ENCODE data around the gene UXS1.

UXS1 gene

DNA sequence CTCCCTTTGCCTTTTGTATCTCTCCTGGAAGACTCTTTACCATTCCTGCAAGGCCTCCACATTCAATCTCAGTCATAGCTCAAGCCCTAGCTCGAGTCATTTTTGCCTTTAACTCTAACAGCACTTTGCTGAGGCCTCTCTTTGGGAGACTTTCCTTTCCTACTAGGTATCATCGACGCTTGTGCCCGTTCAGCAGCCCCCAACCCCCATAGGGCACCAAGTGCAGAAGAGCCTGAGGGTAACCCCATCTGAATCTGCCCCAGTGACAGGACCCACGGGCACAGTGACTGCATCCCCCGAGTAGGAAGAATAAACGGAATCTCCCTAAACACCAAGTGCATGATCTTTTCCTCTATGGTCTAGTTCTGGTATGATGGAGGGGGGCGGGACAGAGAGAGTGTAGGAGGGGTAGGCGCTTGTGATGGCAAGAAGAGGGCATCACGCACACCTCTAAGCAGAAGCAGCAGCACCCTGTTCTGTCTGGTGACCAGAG, 66.3 kb downstream of the UXS1 start:
- DNase-seq: no peak

DNA sequence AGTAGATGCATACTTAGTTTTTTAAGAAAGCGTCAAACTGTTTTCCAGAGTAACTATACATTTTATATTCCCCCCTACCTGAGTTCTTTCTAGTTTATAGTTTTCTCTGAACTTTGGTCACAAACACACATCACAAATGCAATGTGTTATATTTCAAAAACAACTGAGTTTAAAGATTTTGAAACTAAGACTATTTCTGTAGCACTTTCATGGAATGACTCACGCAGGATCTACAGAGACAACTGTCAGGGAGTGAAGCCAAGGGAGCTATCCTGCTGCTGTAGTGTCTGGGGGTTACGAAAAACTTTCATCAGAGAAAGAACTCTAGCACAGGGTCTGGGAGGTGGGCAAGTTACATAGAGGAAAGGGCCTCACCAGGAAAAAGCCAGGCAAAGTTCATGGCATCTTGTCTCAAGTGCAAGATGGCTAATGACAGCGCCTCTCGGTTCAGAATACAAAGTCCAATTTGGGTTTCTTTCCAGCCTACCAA, 66.8 kb downstream of the UXS1 start:
- no peak for DNase-seq

DNA sequence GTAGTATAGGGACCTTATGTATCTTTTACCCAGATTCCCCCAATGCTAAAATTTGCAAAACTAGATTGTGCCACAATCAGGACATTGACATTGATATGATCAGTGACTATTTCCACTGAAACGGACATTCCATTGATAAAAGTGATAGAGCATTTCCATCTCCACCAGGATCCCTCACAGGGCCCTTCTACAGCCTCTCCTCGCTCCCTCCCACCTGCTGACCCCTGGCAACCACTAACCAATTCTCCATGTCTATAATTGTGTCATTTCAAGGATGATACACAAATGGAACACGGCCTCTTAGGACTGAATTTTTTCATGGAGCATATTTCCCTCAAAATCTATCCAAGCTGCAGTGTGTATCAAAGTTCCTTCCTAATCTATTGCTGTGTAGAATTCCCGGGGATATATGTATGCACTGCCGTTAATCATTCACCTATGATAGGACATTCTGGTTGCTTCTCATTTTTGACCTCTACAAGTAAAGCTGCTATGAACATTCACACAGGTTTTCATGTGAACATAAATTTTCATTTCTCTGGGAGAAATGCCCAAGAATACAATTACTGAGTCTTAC, 67.3 kb downstream of the UXS1 start:
- no peak for DNase-seq

DNA sequence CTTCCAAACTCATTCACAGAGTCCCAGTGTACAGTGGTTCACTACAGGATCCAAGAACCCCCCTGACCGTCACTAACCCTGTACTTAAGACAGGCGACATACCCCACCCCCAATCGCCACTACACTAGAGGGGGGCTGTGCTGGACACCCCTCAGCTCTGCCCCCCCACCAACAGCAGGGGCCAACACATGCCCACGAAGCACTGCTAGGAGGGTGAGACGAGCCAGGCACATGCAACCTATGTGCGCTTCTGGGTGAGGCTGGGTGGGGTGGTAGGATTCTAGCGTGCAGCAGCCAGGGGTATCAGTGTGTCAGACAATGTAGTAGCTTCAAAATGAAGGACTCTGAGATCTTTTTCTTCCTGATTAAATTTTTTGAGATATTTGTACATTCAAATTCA, 67.8 kb downstream of the UXS1 start:
- no peak for DNase-seq

DNA sequence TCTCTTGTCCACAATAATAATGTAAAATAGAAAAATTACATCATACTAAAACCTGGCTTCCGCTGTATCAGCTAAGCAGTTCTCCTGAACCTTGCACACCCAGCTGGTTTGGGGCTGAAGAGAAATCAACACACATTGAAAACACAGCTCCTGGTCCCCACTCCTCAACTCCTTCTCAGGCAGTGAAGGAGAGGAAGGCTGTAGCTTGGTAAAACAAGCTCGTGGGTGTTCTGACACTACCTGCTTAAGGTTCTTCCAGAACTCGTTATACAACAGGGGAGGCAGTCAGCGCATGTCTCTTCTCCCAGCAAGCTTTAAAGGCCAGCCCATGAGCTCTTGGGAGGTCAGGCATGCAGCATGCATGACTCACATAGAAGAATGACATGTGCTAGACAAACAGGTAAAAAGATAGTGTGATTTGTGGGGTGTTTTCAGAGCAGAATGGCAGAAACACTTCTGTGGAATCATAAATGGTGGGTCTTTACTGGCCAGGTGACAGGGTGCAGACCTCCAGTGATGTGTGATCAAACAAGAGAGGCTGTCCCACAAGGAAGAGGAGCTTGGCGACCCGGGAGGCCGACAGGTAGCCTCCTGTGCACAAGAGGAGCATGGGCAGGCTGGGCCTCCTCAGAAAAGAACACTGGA, 69.1 kb downstream of the UXS1 start:
- DNase-seq: no peak

DNA sequence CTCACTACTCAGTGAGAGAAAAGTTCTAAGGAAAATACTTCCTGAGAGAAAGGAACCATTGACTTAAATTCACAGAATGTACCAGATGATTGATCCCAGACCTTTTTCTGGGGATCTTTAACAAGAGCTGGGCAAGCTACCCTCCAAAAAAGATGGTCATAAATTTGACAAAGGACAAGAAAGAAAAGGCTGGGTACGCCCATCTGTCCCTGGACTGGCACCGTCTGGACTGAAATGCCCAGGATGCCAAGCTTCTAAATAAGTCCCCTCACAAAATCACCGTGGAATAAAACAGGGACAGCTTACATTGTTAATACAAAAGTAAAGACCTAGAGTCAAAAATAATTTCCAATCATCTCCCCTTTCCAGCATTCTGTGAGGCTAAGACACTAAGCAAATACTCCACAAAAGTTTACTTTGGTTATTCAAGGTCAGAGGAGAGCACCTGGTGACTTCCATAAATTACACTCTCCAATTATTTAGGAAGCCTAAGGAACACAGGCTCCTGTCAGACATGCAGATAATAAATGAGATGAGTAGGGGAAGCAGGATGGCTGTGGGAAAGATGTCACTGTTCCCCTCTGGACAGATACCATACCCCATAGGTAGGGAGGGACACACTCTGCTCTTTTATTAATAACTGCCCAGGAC, 69.9 kb downstream of the UXS1 start:
- no peak for DNase-seq

DNA sequence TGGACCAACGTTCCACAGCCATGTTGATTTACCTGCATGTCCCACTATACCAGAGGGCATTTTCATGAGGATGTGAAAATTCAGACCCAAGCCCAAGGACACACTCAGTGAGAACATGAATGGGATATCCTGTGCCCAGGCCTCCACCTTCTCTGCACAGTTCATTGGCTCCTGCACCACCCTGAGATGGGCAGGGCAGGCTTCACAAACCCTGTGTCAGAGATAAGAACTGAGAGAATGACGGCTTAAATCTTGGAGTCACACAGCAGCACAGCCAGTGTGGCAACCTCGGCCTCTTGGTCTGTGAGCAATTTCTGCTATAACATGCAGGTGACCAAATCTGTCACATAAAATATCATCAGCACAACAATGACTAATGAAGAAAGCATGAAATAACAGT, 71.9 kb downstream of the UXS1 start:
- DNase-seq: no peak

DNA sequence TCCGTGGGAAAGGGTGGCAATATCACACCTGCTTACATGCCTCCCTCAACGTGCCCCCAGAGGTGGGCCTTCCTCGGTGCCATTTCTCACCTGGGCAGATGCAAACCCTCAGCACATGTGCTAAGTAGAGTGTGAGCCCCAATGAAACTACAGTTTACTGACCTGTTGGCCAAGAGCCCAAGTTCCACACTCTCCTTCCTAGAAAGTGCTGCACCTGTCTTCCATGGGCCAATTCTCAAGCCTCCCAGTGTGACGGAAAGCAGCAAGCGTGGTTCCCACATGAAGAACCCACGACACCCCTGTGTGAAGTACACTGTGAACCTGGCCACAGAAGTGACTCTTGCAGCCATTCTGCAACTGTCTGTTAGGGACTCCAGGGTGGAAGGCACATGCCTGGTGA, 73.7 kb downstream of the UXS1 start:
- no peak for DNase-seq

DNA sequence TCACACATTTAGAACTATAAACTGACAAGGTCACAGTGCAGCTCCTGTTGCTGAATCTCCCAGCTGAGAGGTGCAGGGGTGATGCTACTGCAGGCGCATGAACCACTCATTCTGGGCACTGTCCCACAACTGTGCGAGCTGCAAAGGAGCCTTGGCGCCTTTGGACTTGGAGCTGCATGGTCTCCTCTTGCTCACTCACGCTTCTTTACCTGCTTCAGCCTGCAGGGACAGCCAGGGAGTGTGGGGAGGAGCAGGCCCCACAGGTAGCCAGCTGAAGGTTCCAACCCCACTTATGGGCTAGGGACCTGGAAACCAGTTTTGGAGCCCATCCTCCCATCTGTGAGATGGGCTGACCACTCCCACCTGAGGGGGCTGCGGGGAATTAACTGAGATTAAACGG, 75.0 kb downstream of the UXS1 start:
- DNase-seq: no peak

DNA sequence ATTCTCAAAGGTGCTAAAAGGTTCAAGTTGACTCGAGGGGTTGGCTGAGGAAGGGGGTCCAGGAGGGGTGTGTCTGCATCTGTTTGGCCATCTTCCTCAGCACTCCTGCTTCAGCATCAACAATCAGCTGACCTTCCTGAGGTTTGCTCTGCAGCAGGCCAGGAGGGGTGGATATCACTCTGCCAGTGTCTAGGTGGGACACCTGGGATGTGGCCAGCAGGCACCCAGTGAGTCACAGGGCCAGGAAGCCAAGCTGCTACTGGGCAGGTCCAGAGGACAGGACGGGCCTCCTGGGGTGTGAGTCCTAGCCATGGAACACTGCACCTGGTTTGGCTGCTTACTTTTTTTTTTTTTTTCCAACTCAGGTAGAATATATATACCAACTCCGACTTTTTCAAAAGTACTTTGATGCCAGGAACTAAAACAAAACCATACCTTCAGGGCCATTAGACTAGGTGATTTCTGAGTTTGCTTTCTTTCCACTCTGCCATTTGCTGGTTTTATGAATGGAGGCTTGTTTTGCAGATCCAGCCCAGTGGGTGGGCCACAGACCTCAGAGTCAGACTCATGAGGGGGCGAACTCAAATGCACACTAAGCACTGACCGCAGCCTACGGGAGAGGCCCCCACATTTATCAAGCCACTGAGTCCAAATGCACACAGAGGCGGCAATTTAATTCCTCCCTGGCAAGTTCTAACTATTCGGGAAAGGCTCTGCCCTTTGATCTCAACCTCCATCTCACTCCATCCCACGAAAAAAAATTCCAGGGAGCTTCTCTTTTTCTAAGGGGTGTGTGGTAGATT, 76.0 kb downstream of the UXS1 start:
- DNase-seq: no peak

DNA sequence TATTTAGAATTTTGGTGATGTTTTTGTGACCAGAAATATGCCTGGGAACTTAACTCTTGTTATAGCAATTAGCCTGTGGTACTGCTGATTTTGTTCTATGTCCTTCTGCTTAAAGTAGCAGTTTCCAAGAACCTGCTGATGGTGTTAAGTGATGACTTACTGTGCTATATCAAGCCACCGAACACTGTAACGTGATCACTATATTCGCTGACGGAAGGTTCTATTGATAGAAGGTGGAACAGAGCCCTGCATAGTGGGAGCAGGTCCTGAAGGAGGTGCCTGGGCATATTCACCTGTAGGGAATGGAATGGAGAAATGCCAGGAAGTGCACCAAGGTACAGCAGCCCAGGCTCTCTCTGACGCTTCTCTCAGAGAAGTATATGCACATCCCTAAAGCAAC, 76.8 kb downstream of the UXS1 start:
- no peak for DNase-seq

DNA sequence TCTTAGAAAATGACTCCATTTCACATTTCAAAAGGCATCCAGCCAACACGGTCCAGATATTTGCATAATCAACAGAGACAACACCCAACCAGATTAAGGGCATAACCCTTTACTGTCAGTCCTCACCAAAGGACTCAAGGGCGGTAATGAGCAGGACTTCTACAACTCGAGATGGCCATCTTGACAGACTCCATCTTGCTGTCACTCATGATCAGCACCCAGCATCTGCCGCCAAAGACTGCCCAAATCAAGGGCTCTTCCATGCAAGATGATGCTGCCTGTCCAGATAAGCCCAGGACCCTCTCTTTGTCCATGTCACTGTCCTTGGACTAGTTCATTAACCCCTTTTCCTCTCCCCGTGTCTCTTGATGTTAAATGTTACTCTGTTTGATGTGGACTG, 77.9 kb downstream of the UXS1 start:
- DNase-seq: no peak

DNA sequence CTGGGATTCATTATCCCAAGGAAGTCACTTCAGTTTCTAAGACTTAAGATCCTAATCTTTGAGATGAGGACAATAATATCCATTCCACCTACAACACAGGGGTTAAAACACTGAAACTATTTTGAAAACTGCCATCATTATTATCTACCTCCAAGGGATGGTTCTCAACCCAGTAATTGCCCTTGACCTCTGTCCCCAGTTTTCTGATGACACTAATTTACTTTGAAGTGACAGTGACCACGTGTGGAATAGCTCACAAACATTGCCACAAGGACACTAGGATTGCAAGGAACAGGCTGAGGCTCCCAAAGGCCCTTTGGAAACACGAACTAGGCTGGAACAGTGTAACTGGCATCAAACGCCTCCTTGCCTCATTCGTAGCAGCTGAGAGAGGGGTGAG, 78.4 kb downstream of the UXS1 start:
- no peak for DNase-seq

DNA sequence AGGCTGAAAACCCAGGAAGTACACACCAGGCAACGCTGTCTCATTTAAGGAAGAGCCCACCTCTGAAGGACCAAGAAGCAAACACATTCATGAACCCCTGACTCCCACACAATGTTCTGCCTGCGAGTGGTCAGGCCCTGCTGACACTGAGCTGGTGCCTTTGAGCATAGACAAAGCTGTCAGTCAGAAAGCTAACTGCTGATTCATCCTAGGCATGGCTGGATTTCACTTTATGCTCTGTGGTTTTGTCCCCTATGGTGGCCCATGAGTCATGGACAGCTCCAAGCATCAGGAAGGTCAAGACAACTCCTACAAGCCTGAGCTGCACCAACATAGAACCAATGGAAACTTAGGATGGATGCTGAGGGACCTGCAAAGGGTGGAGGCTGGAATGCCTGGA, 78.9 kb downstream of the UXS1 start:
- no peak for DNase-seq

DNA sequence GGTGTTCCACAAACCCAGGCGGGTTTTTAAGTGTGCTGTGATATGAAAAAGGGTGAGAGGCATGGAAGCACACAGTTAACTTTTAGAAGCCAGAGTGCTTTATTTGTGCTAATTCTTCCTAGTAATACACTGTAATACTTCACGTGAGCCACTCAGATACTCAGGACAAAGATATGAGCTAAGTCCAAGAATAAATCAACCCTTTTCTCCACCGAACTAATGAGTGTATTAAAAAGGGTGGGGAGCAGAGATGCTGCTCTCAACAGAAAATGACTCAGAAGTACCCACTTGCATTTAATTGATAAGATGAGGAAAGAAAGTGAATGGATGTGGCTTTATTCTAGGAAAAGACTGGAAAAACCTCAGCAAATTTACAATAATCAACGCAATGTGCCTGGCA, 79.9 kb downstream of the UXS1 start:
- no peak for DNase-seq

DNA sequence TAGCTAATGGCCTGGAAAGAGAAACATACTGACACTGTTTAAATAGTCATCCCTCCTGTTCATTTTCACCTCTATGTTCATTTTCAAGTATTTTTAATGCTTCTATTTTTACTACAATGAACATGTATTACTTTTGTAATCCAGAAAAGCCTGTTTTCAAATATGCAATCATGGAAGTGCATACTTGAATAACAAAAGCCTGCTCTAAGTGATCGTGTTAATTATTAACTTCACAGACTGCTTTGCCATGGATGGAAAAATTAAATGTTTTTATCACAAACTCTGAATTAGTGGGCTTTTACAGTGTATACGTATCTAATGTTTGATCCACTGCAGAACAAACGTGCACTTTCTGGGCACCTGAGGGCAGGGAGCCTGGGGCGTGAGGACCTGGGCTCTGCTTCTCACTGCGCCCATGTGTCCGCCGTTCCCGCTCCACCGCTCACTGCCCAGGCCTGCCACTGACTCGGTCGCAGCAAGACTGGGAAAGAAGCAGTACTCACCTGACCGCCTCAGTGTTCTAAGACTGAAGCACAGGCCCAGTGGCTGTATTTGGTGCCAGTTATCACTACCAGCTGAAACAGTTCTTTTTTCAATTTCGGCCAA, 80.6 kb downstream of the UXS1 start:
- DNase-seq: no peak

DNA sequence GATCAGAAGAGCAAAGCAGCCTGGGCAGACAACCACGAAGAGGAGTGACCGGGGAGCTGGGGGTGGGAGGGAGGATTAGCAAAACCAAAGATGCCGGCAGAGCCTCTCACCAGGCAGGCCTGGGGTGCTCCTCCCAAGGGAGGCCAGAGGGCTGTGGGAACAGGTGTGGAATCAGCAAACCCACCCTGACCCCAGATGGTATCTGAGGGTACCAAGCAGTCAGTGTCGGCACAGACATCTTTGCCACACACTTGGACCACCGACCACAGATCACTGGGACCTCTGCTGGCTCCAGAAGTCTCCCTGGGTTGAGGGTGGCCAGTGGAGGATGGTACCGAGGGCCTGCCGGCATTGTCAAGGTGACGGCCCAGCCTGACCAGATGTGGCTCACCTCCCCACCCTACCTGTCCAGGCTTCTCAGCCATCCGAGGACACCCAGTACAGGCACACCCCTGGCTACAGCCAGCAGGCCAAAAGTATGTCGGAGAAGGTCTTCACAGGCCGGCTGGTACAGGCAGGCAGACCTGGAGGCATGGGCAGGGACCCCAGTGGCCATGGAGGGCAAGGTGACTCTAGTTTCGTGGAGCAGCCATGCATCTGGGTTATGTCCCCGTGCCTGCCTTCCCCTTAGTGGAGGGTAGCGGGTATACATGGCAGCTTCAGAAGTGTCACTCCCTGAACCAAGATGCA, 82.1 kb downstream of the UXS1 start:
- DNase-seq: no peak

DNA sequence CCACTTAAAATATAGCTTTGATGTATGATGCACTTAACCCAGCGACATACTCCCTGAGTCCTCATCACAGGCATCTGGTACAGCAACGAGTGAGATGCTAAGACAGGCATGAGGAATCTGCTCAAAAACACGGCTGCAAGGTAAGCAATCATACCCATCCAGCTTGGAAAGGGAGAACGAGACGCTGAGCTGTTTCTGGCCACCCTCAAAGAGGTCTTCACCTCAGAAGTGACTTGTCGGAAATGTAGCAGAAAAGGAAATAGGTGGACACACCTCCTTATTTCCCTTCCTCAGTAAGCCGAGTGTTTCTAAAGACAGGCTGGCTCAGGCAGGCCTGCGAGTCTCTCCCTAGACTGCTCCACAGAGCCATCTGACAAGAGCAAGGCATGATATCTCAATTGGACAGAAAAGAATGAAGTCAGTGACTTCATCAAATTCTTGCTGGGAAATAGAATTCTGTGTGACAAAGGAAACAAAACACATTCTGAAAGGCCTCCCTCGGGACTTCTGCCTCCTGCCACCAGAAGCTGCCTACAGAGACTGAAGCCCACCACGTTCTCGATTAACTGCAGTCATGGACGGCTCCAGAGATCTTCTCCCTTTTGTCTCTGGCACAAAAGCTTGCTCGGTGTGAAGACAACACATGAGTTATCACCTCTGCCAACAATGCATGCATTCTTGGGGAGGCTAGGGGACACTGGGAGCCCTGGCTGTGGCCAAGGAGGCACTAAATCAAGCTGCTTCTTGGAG, 84.3 kb downstream of the UXS1 start:
- DNase-seq: no peak

DNA sequence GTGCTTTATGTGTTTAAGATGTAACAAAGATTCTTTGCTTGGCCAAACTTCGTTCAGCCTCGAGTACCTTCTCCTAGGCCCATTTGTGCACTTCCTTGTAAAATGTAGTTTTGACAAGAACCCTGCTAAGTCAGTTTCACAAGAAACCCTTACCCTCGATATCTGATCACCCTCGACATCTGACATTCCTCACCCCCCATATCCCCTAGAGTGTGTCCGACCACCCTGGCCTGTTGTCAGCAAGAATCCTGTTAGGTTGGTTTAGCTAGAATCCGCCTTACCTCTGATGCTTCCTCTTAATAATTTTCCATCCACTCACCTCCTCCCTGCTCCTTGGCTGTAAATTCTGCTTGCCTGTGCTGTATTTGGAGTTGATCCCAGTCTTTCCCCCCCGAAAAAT, 85.3 kb downstream of the UXS1 start:
- no peak for DNase-seq

DNA sequence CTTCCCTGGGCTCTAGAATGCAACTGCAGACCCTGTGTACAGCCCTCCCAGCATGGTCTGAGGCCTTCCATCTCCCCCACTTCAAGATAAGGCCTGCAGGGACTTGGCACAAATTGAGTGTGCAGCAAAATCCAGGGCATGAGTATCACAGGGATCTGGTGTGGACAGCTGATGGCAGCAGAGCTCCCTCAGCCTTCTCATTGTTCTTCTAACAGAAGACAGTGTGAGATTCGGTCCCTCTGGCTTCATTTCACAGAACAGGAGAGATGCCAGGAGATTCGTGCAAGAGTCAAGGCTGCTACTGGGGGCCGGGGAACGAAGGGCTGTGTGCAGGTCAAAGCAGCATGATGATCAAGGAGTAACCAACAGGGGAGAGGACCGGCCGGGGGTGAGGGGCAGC, 85.8 kb downstream of the UXS1 start:
- DNase-seq: peak; percentile 44

DNA sequence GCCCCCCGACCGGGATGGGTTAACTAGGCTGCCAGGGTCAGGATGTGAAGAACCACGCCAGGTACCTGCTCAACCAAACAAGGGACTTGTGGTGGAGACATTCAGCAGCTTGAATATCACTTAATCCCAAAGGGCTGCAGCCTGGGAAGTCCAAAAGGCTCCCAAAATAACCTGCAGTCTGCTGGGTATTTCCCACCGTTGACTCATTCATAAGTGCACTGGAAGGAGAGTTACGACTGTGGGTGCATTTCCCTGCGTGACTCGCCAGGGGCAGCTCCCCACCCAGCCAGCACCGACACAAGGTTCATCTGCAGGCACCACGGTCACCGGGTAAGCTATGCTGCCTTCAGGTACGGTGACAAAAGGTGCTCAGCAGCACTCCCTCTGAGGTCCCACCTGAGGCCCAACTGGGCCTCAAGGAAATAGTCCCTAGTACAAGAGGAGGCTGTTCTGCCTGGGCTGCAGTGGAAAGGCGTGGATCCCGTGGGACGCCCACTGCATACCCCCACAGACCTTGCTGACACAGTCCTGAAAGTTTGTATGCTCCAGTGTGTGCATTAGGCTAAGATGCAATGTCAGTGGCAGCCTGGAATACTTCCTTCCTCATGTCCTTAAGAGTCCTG, 86.5 kb downstream of the UXS1 start:
- no peak for DNase-seq

Measured in retina (tissue), 1 donor.